Small intestine (tissue), 7 donors: ENCODE measurements around the gene CYP1A1. TPM values are rescaled to one million over a fixed set of nuclear protein-coding genes. Genes with fewer than 3 reads are reported as not detected.
"Not testable (repeated sequence)": the region's sequence is repeated elsewhere in the genome, so short reads cannot be mapped to it uniquely, and the experiment has no call there.

Source experiments
- DNase-seq, 2 donors: peaks; one replicate each; pipeline versions ENCODE4 v3.0.0 to v3.0.0-alpha.2; 2013
- FAIRE-seq: peaks from 2 replicates; lab custom pipeline; 2012; peaks lifted over from hg19 to GRCh38; lab: Jason Lieb, UNC
- H3K27ac ChIP-seq, 3 donors: one replicate each; pipeline ENCODE4 v1.5.1; 2013; ENCODE audit warnings: low read length in 2 of 3, mild to moderate bottlenecking in 2 of 3, control low read depth in 1 of 3, inconsistent platforms in 1 of 3, low read depth in 1 of 3, moderate library complexity in 1 of 3
- H3K27me3 ChIP-seq, 3 donors: one replicate each; pipeline ENCODE4 v1.6.1; 2013; ENCODE audit warnings: low read length in 3 of 3, inconsistent platforms in 1 of 3; ENCODE audit not compliant: control insufficient read depth in 3 of 3, insufficient read depth in 3 of 3
- H3K36me3 ChIP-seq, 3 donors: one replicate each; pipeline ENCODE4 v1.6.1; 2013; ENCODE audit warnings: low read length in 3 of 3, inconsistent platforms in 1 of 3, low read depth in 1 of 3, mild to moderate bottlenecking in 1 of 3, moderate library complexity in 1 of 3; ENCODE audit not compliant: control insufficient read depth in 3 of 3, insufficient read depth in 2 of 3
- H3K4me1 ChIP-seq, 3 donors: one replicate each; pipeline ENCODE4 v1.6.1; 2013; ENCODE audit warnings: low read length in 2 of 3, inconsistent platforms in 1 of 3, low read depth in 1 of 3, mild to moderate bottlenecking in 1 of 3, moderate library complexity in 1 of 3; ENCODE audit not compliant: control insufficient read depth in 3 of 3, insufficient read depth in 2 of 3
- H3K4me3 ChIP-seq, 3 donors: one replicate each; pipeline ENCODE4 v1.5.1; 2013; ENCODE audit warnings: low read length in 3 of 3, control low read depth in 1 of 3, inconsistent platforms in 1 of 3, low read depth in 1 of 3, mild to moderate bottlenecking in 1 of 3, moderate library complexity in 1 of 3
- H3K9me3 ChIP-seq, 2 donors: one replicate each; pipeline ENCODE4 v1.6.1; 2013; ENCODE audit warnings: low read depth in 1 of 2, low read length in 1 of 2; ENCODE audit not compliant: control insufficient read depth in 2 of 2, insufficient read depth in 1 of 2
- WGBS, 3 donors: extraction: QIAGEN DNeasy Blood & Tissue Kit; methylation state at CpG; one replicate each; pipeline ENCODE4 v1.1.7; 2013; 5-methylcytosine and 5-hydroxymethylcytosine counted together
- polyA plus RNA-seq, 4 donors: library from polyadenylated mRNA; stranded (reverse) in 3 of 4; unstranded in 1 of 4; fragments of 200-250 nt in 3 of 4; fragments of 120-200 nt in 1 of 4; gene quantifications; one replicate each; pipeline versions ENCODE4 v1.2.1 to v1.2.3, GENCODE V29; 2013
- donor health status: healthy with polysubstance abuse.
- donor health status: control.
- donor health status: control.
- donor health status: Bipolar disorder and iron deficiency.
- donor health status: healthy.

CYP1A1 gene
- polyA plus RNA-seq, 4 donors = 0.04 to 13.2 (median 0.66) TPM; not detected in 1

- no peak overlapping the region for H3K4me3 ChIP-seq
- no peaks in the 10 kb centered on the region for H3K4me1 ChIP-seq
- no peak overlapping the region for H3K27ac ChIP-seq
- no peaks in the 10 kb centered on the region for H3K9me3 ChIP-seq
- peaks cover 0 to 3% (median 0%) of the 10 kb centered on the region in 3 donors for H3K27me3 ChIP-seq
- no peaks in the 10 kb centered on the region for H3K36me3 ChIP-seq
- WGBS, 3 donors = 89 to 91% (median 90%) methylated on average over 19 to 20 of the region's 20 CpGs
- FAIRE-seq = no peak
- DNase-seq = no peak
Observed at GRCh38 chr15:74749832-74750231, 24.5 kb upstream of the CYP1A1 start.

- Histone ChIP-seq H3K27me3 (peaks cover 0 to 3% (median 0%) of the 10 kb centered on the region in 3 donors), H3K9me3 (no peaks in the 10 kb centered on the region), H3K4me1 (no peaks in the 10 kb centered on the region), H3K36me3 (no peaks in the 10 kb centered on the region), H3K4me3 (no peak within 1 kb of the TSS), H3K27ac (no peak within 1 kb of the TSS)
- DNase-seq = no peak
- no peak for FAIRE-seq
- 59 to 69% (median 63%) methylated on average over 3 of the region's 3 CpGs for WGBS, 3 donors
Observed at GRCh38 chr15:74748322-74748946, 23.1 kb upstream of the CYP1A1 start, which contains the start of gene CYP1A2. TSS of gene CYP1A2 (plus strand) at chr15:74748845. CDS start at chr15:74749739, 894 bp downstream.

GRCh38 chr15:74746389-74746788, 21.1 kb upstream of the CYP1A1 start:
- DNase-seq (no peak), FAIRE-seq (no peak)
- no peak overlapping the region for H3K27ac ChIP-seq
- 57 to 71% (median 70%) methylated on average over 4 of the region's 4 CpGs for WGBS, 3 donors
- peaks cover 0 to 4% (median 0%) of the 10 kb centered on the region in 3 donors for H3K27me3 ChIP-seq
- peaks cover 0 to 6% of the 10 kb centered on the region in 2 donors for H3K9me3 ChIP-seq
- no peaks in the 10 kb centered on the region for H3K4me1 ChIP-seq
- H3K36me3 ChIP-seq = no peaks in the 10 kb centered on the region
- no peak overlapping the region for H3K4me3 ChIP-seq

GRCh38 chr15:74742422-74742821, 17.1 kb upstream of the CYP1A1 start:
- peaks cover 0 to 6% of the 10 kb centered on the region in 2 donors for H3K9me3 ChIP-seq
- no peak overlapping the region for H3K27ac ChIP-seq
- H3K4me1 ChIP-seq = no peaks in the 10 kb centered on the region
- DNase-seq (no peak), FAIRE-seq (no peak)
- peaks cover 0 to 4% (median 3%) of the 10 kb centered on the region in 3 donors for H3K27me3 ChIP-seq
- WGBS, 3 donors = 53 to 80% (median 74%) methylated on average over 5 of the region's 5 CpGs
- no peak overlapping the region for H3K4me3 ChIP-seq
- H3K36me3 ChIP-seq = no peaks in the 10 kb centered on the region

GRCh38 chr15:74738239-74738638, 12.9 kb upstream of the CYP1A1 start:
- not testable (repeated sequence) for H3K9me3 ChIP-seq
- 56 to 70% (median 58%) methylated on average over 5 of the region's 5 CpGs for WGBS, 3 donors

GRCh38 chr15:74735305-74735704, 10.0 kb upstream of the CYP1A1 start:
- no peaks in the 10 kb centered on the region for H3K9me3 ChIP-seq
- H3K4me3 ChIP-seq = no peak overlapping the region
- 81 to 87% (median 84%) methylated on average over 3 of the region's 3 CpGs for WGBS, 3 donors
- no peak overlapping the region for H3K27ac ChIP-seq
- H3K4me1 ChIP-seq = peaks cover 0 to 16% (median 2%) of the 10 kb centered on the region in 3 donors
- DNase-seq (no peak), FAIRE-seq (no peak)
- peaks cover 0 to 16% (median 4%) of the 10 kb centered on the region in 3 donors for H3K27me3 ChIP-seq
- H3K36me3 ChIP-seq = no peaks in the 10 kb centered on the region

More at GRCh38 chr15:74738239-74738638, 12.9 kb upstream of the CYP1A1 start:
- H3K27me3 ChIP-seq = peaks cover 0 to 16% (median 4%) of the 10 kb centered on the region in 3 donors
- not testable (repeated sequence) for H3K4me3 ChIP-seq, H3K36me3 ChIP-seq, FAIRE-seq, DNase-seq, H3K4me1 ChIP-seq, H3K27ac ChIP-seq

- Histone ChIP-seq H3K36me3 (no peaks in the 10 kb centered on the region), H3K27ac (no peak overlapping the region), H3K4me1 (peaks cover 0 to 22% (median 2%) of the 10 kb centered on the region in 3 donors), H3K27me3 (peaks cover 0 to 13% (median 4%) of the 10 kb centered on the region in 3 donors), H3K9me3 (no peaks in the 10 kb centered on the region), H3K4me3 (no peak overlapping the region)
- FAIRE-seq = no peak
- 87 to 98% (median 94%) methylated on average over 3 of the region's 3 CpGs for WGBS, 3 donors
- DNase-seq = no peak
Observed at GRCh38 chr15:74733269-74733668, 7.9 kb upstream of the CYP1A1 start.

- Histone ChIP-seq H3K27ac (no peak overlapping the region), H3K27me3 (peaks cover 0 to 16% (median 4%) of the 10 kb centered on the region in 3 donors), H3K4me1 (peaks cover 0 to 22% (median 2%) of the 10 kb centered on the region in 3 donors), H3K9me3 (no peaks in the 10 kb centered on the region), H3K36me3 (no peaks in the 10 kb centered on the region), H3K4me3 (no peak overlapping the region)
- no peak for FAIRE-seq
- WGBS, 3 donors = 84 to 89% (median 88%) methylated on average over 5 of the region's 5 CpGs
- no peak for DNase-seq
Observed at GRCh38 chr15:74732846-74733245, 7.5 kb upstream of the CYP1A1 start.
